ENCODE measurements around the gene ARHGAP26.
"Not testable (repeated sequence)": the region's sequence is repeated elsewhere in the genome, so short reads cannot be mapped to it uniquely, and the experiment has no call there.

ARHGAP26 gene

GRCh38 chr5:143074414-143074996, 304.3 kb downstream of the ARHGAP26 start:
- DNase-seq: no peak

- DNase-seq: no peak
Observed at GRCh38 chr5:143076377-143076776, 306.2 kb downstream of the ARHGAP26 start.

- DNase-seq: no peak
Observed at GRCh38 chr5:143077453-143078103, 307.4 kb downstream of the ARHGAP26 start.

GRCh38 chr5:143078313-143078712, 308.1 kb downstream of the ARHGAP26 start:
- no peak for DNase-seq

DNA sequence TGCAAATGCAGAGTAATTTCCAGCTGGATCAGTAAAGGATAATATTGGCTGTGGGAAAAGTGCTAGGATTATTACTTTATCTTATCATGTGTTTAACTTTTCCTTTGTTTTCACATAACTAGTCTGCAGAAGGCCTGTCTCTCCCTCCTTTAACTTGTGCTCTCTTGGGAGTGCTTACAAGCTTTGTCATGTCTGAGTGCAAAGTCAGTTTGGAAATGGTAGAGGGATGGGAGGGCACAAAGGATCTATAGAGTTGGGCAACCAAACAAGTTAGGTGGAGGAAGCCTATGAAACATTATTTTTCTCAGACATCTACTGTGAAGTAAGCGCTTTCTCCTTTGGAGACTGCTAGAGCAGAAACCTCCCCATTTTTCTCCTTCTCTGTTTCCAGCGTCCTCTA, 308.8 kb downstream of the ARHGAP26 start:
- DNase-seq: no peak

GRCh38 chr5:143080407-143080806, 310.2 kb downstream of the ARHGAP26 start:
- no peak for DNase-seq

DNA sequence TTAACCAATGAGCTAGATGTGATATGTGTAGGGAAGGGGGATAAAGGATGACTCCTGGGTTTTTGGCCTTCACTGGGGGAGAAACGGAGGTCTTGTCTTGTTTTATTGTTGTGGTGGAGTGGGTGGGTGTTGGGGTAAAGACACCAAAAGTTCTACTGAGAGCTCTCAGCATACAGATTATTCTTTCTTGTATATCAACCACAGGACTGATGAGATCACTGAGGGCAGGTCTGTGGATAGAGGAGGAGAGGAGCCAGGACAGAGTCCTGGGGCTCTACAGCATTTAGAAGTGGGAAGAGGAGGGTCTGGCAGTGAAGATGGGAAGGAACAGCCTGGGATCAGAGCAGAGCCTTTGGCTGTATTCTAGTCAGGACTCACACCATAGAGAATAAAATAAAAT, 310.8 kb downstream of the ARHGAP26 start:
- DNase-seq: no peak

- no peak for DNase-seq
Observed at GRCh38 chr5:143083006-143083405, 312.8 kb downstream of the ARHGAP26 start.

DNA sequence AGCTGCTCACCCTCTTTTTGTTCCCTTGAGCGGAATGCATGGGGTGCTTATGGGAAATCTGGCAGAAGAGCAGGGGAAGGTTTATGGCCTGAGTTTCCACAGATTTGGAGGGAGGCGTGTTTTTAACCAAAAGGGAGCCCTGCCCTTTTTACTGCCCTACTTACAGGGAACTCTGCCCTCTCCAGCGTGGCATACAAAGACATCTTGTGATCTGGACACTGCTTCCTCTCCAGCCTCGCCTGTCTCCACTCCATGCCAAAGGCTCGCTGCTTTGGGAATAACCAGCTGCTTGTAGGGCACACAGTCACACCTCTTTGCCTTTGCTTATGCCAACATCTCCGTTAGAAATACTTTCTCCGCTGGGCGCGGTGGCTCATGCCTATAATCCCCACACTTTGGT, 314.2 kb downstream of the ARHGAP26 start:
- no peak for DNase-seq

GRCh38 chr5:143085319-143085917, 315.2 kb downstream of the ARHGAP26 start:
- no peak for DNase-seq

- no peak for DNase-seq
Observed at GRCh38 chr5:143086546-143086907, 316.4 kb downstream of the ARHGAP26 start.

DNA sequence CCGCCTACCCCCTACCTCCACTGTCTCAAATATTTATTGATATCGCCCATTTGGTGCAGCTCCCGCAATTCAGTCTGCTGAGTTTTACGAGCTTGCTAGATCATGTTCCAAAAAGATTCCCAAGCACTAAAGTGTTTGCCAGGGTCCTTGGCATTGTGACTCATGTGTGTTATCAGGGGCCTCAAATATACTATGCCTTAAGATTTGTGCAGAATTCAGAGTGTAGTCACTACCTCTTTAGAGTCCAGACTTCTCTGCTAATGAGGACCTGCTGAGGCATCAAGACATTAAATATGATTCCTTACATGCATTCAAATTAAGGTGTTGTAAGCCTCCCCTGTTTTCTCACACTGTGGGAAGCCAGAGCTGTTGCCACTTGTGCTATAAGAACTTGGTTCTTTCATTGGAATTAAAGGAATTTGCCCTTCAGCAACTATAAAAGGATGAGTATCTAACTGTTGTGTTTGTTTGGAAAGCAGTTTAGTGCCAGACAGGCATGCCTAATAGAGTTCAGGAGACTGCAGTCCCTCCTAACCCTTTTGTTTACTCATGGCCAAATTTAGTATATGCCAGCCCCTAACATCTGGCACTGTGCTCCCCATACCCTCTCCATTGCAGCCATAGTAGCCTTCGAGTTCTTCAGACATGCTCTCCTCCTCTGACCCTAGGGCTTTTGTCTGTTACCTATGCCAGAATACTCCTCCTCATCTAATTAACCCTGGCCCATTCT, 316.9 kb downstream of the ARHGAP26 start:
- DNase-seq: peak; percentile 60

- not testable (repeated sequence) for DNase-seq
Observed at GRCh38 chr5:143088702-143089101, 318.5 kb downstream of the ARHGAP26 start.

DNA sequence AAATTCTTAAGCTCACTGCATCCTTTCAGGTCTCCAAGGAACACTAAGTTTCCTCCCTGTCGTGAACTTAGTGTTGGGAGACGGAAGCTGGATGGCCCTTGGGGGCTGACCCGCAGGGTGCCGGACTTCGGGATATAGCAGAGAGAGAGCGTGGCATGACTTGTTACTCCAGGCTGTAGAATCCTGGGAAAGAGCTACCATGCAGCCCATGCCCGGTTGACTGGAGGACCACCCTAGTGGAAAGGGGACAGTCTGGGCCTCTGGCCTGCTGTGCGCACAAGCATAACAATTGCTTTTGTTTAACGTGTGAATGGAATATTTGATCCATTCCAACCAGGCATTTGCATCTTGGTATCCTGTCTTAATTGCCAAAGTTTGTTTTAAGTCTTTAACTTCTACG, 319.9 kb downstream of the ARHGAP26 start:
- not testable (repeated sequence) for DNase-seq

DNA sequence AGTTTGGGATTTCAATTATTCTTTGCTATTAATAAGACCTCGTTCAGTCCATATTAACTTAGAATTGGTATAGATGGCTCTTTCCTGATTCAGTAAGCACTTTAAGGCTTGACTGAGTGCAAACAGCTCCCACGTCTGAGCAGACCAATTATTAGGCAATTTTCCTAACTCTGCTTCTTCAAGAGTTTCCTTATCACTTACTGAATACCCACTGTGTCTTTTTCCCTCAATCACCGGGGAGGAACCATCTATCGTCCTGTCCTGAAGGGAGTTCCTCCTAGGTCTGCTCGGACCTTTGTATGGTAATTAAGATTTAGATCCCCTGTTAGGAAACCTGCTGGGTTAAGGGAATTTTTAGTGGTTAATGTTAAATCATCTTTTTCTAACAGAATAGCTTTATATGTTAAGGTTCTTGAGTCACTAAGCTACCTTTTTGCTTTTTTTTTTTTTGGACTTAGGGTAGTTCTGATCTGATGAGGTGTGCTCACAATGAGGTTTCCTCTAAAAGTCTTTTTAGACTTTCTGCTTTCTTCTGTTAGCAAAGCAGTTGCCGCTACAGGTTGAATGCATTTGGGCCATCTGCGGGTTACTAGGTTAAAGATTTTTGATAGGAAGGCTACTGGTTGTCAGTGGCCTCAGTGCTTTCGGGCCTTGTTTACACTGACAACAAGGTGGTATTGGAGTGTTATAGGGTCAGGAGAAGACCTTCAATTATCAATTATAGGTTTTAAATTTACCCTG, 322.7 kb downstream of the ARHGAP26 start:
- not testable (repeated sequence) for DNase-seq

DNA sequence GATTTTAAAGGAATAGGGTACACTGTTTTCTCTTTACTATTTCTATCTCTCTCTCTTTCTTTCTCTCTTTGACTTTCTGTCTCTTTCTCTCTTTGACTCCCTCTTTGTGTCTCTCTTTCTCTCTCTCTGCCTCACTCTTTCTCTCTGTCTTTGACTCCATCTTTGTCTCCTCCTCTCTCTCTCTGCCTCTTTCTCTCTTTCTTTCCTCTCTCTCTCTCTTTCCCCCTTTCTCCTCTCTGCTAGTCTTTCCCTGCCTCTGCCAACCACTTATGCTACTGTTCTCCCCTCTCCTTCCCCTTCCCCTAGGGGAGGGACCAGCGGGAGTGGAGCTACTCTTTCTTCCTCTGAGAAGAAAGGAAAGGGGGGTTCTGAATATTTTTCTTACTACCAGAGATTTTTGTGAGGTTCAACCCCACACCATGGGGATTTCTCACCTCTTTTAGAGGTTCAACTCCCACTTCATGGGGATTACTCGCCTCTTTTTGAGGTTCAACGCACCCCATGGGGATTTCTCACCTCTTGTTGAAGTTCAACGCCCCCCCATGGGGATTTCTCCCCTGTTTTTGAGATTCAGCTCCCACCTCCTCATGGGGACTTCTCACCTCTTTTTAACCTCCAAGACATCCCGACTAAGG, 323.4 kb downstream of the ARHGAP26 start:
- DNase-seq: no peak

- peak; percentile 79 for DNase-seq
Observed at GRCh38 chr5:143094087-143094521, 323.9 kb downstream of the ARHGAP26 start.

GRCh38 chr5:143094608-143095007, 324.4 kb downstream of the ARHGAP26 start:
- peak; percentile 17 for DNase-seq

- no peak for DNase-seq
Observed at GRCh38 chr5:143101121-143101520, 330.9 kb downstream of the ARHGAP26 start.

DNA sequence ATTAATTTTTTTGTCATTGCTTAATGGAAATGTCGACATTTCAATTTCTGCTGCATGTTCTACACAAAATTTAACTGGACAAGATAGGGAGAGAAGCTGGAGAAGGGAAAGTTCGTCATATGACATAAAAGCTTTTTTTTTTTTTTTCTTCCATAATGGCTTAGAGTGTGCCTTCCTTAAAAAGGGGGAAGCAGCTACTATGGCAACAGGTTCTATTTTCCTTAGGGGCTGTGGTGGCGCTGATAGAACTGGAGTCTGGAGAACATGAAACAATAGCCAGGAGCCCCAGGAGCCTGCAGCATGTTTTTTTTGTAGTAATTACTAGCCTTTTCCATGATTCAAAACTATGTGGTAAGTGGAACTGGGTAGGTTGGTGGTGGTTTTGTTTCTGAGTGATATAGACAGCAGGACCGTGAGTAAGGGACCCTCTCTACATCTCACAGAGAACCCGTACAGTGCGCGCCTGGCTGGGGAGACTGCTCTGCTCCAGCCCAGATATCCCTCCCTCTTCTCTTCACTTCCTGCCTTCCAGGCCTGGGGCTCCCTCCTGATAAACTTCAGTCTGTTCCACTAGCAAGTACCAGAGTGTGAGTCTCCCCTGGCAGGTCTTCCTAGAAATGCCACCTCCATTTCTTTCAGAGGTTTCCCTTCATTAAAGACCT, 331.7 kb downstream of the ARHGAP26 start:
- DNase-seq: no peak

DNA sequence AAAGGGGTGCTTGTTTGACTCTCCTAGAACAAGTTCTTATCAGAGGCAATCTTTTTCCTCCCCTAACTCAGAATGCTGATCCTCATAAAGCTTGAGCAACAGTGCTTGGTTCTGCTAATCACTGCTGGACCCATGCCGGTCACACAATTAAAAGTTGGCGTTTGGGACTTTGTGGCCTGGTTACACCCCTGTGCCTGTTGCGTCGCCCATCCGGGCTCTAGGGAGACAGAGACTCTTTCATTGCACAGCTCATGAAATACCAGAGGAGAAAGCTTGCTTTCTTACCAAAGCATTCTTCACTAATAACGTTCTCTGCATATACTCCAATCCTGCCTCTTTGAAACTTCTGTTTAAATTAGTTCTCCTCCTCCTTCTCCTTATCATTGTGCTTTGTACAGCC, 332.2 kb downstream of the ARHGAP26 start:
- DNase-seq: no peak

Measured in NCI-H226 (cell line).